Kidney (tissue), 14 donors: ENCODE measurements around the gene IGFBP6. TPM values are rescaled to one million over a fixed set of nuclear protein-coding genes. Genes with fewer than 3 reads are reported as not detected.

Experiments used
- DNase-seq, 5 donors: peaks; one replicate each; pipeline ENCODE4 v3.0.0-alpha.2; 2013 to 2020
- FAIRE-seq: peaks from 2 replicates; lab custom pipeline; 2012; peaks lifted over from hg19 to GRCh38; lab: Jason Lieb, UNC
- H3K27ac ChIP-seq, 2 donors: one replicate each; pipeline ENCODE4 v1.7.0; 2013; ENCODE audit warnings: low read depth in 2 of 2, low read length in 2 of 2, inconsistent platforms in 1 of 2
- H3K27me3 ChIP-seq: one replicate; pipeline ENCODE4 v1.7.1; 2013; ENCODE audit warnings: low read length, inconsistent platforms; ENCODE audit not compliant: control insufficient read depth, insufficient read depth
- H3K36me3 ChIP-seq, 3 donors: one replicate each; pipeline versions ENCODE4 v1.7.0 to v1.7.1; 2013; ENCODE audit warnings: low read length in 3 of 3, control low read depth in 1 of 3, inconsistent platforms in 1 of 3; ENCODE audit not compliant: insufficient read depth in 3 of 3, control insufficient read depth in 2 of 3
- H3K4me1 ChIP-seq, 3 donors: one replicate each; pipeline versions ENCODE4 v1.7.0 to v1.7.1; 2013; ENCODE audit warnings: low read length in 3 of 3, inconsistent platforms in 1 of 3, low read depth in 1 of 3; ENCODE audit not compliant: control insufficient read depth in 2 of 3, insufficient read depth in 2 of 3
- H3K4me3 ChIP-seq, 3 donors: one replicate each; pipeline versions ENCODE4 v1.7.0 to v1.8.1; 2013; ENCODE audit warnings: low read length in 3 of 3, control low read depth in 1 of 3, inconsistent platforms in 1 of 3
- H3K9ac ChIP-seq, 3 donors: one replicate each; pipeline versions ENCODE4 v1.7.0 to v1.7.1; 2013; ENCODE audit warnings: low read length in 3 of 3, control low read depth in 1 of 3, inconsistent platforms in 1 of 3
- H3K9me3 ChIP-seq, 3 donors: one replicate each; pipeline versions ENCODE4 v1.7.0 to v1.7.1; 2013; ENCODE audit warnings: low read length in 3 of 3, control low read depth in 1 of 3, inconsistent platforms in 1 of 3; ENCODE audit not compliant: control insufficient read depth in 2 of 3, insufficient read depth in 1 of 3
- intact Hi-C: fragments of 100-400 bp; cut with DNase I; formaldehyde crosslinking; loops from one replicate; pipeline ENCODE4 v1.11.1; 2022
- polyA plus RNA-seq: library from polyadenylated mRNA; stranded (reverse); fragments of 350-450 nt; fragmentation: Illumina TruSeq; extraction: RNeasy Lipid Tissue Mini Kit (QIAGEN cat#74804); gene quantifications from one replicate; pipeline ENCODE4 v1.2.3, GENCODE V29; 2014; ENCODE audit warnings: low read depth, low replicate concordance; ENCODE audit not compliant: insufficient read depth
- total RNA-seq: library from RNA; stranded (reverse); fragmentation: NEBNext Ultra II Directional; extraction: Animal tissue kit (Norgen Biotek cat#: 25700); gene quantifications from one replicate; pipeline ENCODE4 v1.2.1, GENCODE V29; 2021
- TF ChIP-seq, protein P1 (sequence below): IDR thresholded peaks from 3 replicates; pipeline ENCODE4 v1.5.1; 2012; ENCODE audit warnings: mild to moderate bottlenecking, moderate library complexity, borderline replicate concordance; ENCODE audit not compliant: insufficient read depth; ENCODE audit errors: extremely low read depth
- donor health status: control.
- donor health status: control.
- donor health status: control.
- donor health status: control.
- donor health status: control.
- donor health status: DM: yes; HTN: yes; CAD: no.
- donor health status: Normal renal cell carcinoma (clear cell type).

Gene IGFBP6
- total and polyA plus RNA-seq, 2 donors from 2014 or later = 57.3 to 203 TPM

DNA sequence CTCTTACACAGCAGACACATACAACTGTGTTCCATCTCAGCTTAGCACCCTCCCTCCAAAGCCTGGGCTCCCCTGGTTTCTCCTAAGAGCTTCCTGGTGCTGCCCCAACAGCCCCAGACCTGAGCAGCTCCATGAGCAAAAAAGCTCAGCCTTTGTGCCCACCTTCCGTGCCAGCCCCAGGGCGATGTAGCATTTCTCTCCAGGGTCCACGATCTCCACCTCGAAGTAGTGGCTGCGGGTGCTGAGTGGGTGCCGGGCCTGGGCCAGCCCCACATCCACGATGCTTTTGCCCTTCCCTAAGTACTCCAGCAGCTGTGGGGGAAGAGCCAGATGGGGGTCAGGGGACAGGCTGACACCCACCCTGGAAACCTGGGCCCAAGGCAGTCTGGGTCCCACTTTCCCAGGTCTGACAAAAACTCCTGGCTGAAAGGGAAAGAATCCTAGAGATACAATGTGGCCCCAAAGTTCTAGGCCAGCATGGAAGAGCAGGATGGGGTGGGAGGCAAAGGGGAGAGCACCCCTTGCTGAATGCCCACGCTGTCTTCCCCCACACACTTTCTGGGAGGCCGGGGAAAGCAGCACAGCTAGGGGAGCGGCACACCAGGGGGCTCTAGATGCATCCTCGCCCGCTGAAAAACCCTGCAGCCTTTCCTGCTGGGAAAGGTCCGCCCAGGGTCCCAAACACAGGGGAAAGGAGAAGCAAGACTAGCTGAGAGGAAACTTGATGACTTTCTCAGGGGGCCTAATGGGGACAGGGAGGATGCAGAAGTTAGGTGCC, 29.3 kb upstream of the IGFBP6 start:
- TF ChIP-seq, protein P1, sequence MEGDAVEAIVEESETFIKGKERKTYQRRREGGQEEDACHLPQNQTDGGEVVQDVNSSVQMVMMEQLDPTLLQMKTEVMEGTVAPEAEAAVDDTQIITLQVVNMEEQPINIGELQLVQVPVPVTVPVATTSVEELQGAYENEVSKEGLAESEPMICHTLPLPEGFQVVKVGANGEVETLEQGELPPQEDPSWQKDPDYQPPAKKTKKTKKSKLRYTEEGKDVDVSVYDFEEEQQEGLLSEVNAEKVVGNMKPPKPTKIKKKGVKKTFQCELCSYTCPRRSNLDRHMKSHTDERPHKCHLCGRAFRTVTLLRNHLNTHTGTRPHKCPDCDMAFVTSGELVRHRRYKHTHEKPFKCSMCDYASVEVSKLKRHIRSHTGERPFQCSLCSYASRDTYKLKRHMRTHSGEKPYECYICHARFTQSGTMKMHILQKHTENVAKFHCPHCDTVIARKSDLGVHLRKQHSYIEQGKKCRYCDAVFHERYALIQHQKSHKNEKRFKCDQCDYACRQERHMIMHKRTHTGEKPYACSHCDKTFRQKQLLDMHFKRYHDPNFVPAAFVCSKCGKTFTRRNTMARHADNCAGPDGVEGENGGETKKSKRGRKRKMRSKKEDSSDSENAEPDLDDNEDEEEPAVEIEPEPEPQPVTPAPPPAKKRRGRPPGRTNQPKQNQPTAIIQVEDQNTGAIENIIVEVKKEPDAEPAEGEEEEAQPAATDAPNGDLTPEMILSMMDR = no peak

DNA sequence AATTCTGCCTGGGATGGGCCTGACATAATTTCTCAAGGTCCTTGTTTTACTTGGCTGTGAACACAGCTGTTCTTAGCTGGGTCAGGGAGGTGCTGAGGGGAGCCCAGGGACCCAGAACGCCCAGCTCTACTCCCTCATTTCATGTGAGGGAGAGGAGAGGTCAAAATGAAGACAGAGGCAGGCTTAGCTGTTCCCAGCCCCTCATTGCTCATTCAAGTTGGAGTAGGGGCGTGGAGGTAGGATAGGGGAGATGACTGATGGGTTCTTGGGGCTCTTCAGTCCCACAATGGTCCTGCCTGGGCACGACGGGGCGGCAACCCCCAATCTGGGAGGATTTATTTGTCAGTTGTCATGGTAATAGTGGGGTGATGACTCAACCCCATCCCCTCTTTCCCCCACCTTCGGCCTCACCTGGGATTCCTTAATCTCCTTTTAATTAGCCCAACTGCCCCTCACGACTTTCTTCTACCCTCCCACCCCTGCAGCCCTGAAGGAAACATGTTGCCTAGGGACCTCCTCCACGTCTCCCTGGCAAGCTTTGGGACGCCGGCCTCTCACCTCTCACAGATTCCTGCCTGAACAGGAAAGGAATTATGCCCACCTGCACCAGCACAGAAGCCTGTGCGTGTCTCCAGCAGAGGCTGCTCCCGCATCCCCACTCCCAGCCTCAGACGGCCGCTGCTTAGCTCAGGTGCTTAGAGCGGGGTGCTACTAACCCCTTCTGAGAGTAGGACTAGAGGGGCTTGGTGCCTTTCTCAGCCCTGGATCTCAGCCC, 28.5 kb upstream of the IGFBP6 start:
- Histone ChIP-seq H3K4me3 (no peak overlapping the region), H3K9me3 (no peaks in the 10 kb centered on the region), H3K9ac (no peak overlapping the region), H3K4me1 (peaks cover 0 to 24% (median 0%) of the 10 kb centered on the region in 3 donors), H3K27me3 (no peaks in the 10 kb centered on the region), H3K36me3 (peaks cover 0 to 11% (median 4%) of the 10 kb centered on the region in 3 donors), H3K27ac (no peak overlapping the region)
- FAIRE-seq (no peak), DNase-seq (peak in 1 of 5 donors; percentile 65)
- TF ChIP-seq, protein P1 = no peak
- intact Hi-C loops = loop anchor here (10.0 kb wide), 1 partner anchor 126 kb away; no protein-coding TSS in a partner anchor

More for the DNA sequence above, 29.3 kb upstream of the IGFBP6 start:
- intact Hi-C loops = loop anchor here (10.0 kb wide), 1 partner anchor 127 kb away; no protein-coding TSS in a partner anchor
- no peak for FAIRE-seq
- peaks cover 0 to 16% (median 9%) of the 10 kb centered on the region in 3 donors for H3K36me3 ChIP-seq
- peak in 1 of 5 donors; percentile 59 for DNase-seq
- no peaks in the 10 kb centered on the region for H3K27me3 ChIP-seq
- H3K4me3 ChIP-seq = no peak overlapping the region
- no peak overlapping the region for H3K9ac ChIP-seq
- no peak overlapping the region for H3K27ac ChIP-seq
- no peaks in the 10 kb centered on the region for H3K9me3 ChIP-seq
- peaks cover 0 to 27% (median 0%) of the 10 kb centered on the region in 3 donors for H3K4me1 ChIP-seq

DNA sequence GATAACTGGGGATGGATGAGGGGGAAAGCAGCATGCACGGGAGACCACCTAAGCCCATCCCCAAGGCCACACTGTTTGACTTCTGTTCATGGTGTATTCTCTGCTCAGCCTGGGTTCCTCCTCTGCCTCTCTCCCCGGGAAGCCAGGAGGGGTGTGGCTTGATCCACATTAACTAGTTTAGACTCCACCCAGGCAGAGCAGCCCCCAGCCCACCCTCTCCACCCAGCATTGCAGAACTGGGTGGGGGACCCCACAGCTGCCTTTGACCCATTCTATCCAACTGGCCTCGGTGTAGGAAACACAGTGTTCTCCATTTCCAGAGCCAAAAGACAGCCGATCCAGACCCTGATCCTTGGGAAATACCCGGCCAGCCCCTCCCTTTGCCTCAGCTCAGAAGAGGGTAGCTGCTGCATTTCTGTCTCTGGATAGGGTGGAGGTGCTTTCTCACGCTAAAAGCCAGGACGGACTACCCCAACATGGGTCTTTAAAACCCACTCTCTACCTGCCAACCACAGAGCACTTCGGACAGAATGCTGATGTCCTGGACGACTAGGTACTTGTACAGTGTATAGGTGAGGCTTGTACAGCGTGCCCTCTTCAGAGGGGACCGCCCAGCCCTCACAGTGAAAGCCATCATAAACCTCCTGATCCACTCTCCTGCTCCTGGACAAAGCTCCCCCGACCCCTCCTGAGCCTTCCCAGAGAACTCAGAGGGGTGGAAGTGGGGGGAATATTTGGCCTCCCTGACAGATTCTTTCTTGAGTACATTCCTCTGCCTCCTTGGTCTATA, 27.7 kb upstream of the IGFBP6 start:
- FAIRE-seq = no peak
- no peak overlapping the region for H3K27ac ChIP-seq
- TF ChIP-seq, protein P1 = no peak
- peaks cover 0 to 23% (median 0%) of the 10 kb centered on the region in 3 donors for H3K4me1 ChIP-seq
- H3K4me3 ChIP-seq = no peak overlapping the region
- no peak overlapping the region for H3K9ac ChIP-seq
- peak in 1 of 5 donors; percentile 72 for DNase-seq
- peaks cover 0 to 14% (median 7%) of the 10 kb centered on the region in 3 donors for H3K36me3 ChIP-seq
- no peaks in the 10 kb centered on the region for H3K9me3 ChIP-seq
- intact Hi-C loops = loop anchor here (10.0 kb wide), 1 partner anchor 125 kb away; no protein-coding TSS in a partner anchor
- no peaks in the 10 kb centered on the region for H3K27me3 ChIP-seq
